Urinary bladder (tissue), 4 donors: ENCODE data around the gene AGR3. TPM values are rescaled to one million over a fixed set of nuclear protein-coding genes. Genes with fewer than 3 reads are reported as not detected.

Experiments
- DNase-seq: peaks from one replicate; pipeline ENCODE4 v3.0.0-alpha.2; 2015; ENCODE audit errors: extremely low spot score
- H3K27ac ChIP-seq: one replicate; pipeline ENCODE4 v1.5.1; 2013; ENCODE audit warnings: low read depth, mild to moderate bottlenecking, moderate library complexity
- H3K36me3 ChIP-seq: one replicate; pipeline ENCODE4 v1.6.1; 2013; ENCODE audit warnings: mild to moderate bottlenecking, moderate library complexity; ENCODE audit not compliant: insufficient read depth
- H3K4me1 ChIP-seq: one replicate; pipeline ENCODE4 v1.6.1; 2013; ENCODE audit warnings: mild to moderate bottlenecking, moderate library complexity; ENCODE audit not compliant: insufficient read depth
- H3K4me3 ChIP-seq: one replicate; pipeline ENCODE4 v1.5.1; 2013; ENCODE audit warnings: low read depth, low read length
- WGBS: extraction: QIAGEN DNeasy Blood & Tissue Kit; methylation state at CpG from one replicate; pipeline ENCODE4 v1.1.7; 2013; 5-methylcytosine and 5-hydroxymethylcytosine counted together
- polyA plus RNA-seq: library from polyadenylated mRNA; stranded (reverse); fragments of 200-250 nt; gene quantifications from one replicate; pipeline ENCODE4 v1.2.3, GENCODE V29; 2013
- total RNA-seq: library from RNA; depleted of rRNA; stranded (reverse); fragments of >200 nt; gene quantifications from one replicate; pipeline ENCODE4 v1.2.3, GENCODE V29; 2014
- donor health status: healthy with polysubstance abuse.
- donor health status: healthy.

The AGR3 gene
- total and polyA plus RNA-seq, 2 donors, result 6.8 to 16.8 TPM

- H3K27ac ChIP-seq, result no peak overlapping the region
- 94% methylated on average over 4 of the region's 4 CpGs for WGBS
- H3K4me1 ChIP-seq, result no peaks in the 10 kb centered on the region
These were observed 33.0 kb upstream of the AGR3 start for GRCh38 chr7:16914771-16915170.

GRCh38 chr7:16913643-16914042 is 31.9 kb upstream of the AGR3 start:
- Histone ChIP-seq H3K27ac (no peak overlapping the region), H3K36me3 (no peaks in the 10 kb centered on the region), H3K4me3 (no peak overlapping the region), H3K4me1 (no peaks in the 10 kb centered on the region)
- 91% methylated on average over 5 of the region's 5 CpGs for WGBS
- DNase-seq, result no peak

More at GRCh38 chr7:16914771-16915170, 33.0 kb upstream of the AGR3 start:
- no peaks in the 10 kb centered on the region for H3K36me3 ChIP-seq
- no peak overlapping the region for H3K4me3 ChIP-seq
- DNase-seq, result no peak

- Histone ChIP-seq H3K27ac (no peak overlapping the region), H3K36me3 (no peaks in the 10 kb centered on the region), H3K4me3 (no peak overlapping the region), H3K4me1 (no peaks in the 10 kb centered on the region)
- over 99% methylated on average over 4 of the region's 4 CpGs for WGBS
- no peak for DNase-seq
These were observed 30.8 kb upstream of the AGR3 start for GRCh38 chr7:16912540-16912939.

GRCh38 chr7:16908561-16908960 is 26.8 kb upstream of the AGR3 start:
- 92% methylated on average over 3 of the region's 3 CpGs for WGBS
- Histone ChIP-seq H3K27ac (no peak overlapping the region), H3K36me3 (no peaks in the 10 kb centered on the region), H3K4me3 (no peak overlapping the region), H3K4me1 (no peaks in the 10 kb centered on the region)
- DNase-seq, result no peak

GRCh38 chr7:16905300-16906044 is 23.7 kb upstream of the AGR3 start:
- no peaks in the 10 kb centered on the region for H3K36me3 ChIP-seq
- WGBS, result 54% methylated on average over 5 of the region's 5 CpGs
- DNase-seq, result no peak

GRCh38 chr7:16904076-16904475 is 22.3 kb upstream of the AGR3 start:
- Histone ChIP-seq H3K27ac (no peak overlapping the region), H3K4me1 (no peaks in the 10 kb centered on the region), H3K36me3 (no peaks in the 10 kb centered on the region), H3K4me3 (no peak overlapping the region)
- WGBS, result 79% methylated on average over 2 of the region's 2 CpGs
- DNase-seq, result no peak

More at GRCh38 chr7:16905300-16906044, 23.7 kb upstream of the AGR3 start:
- Histone ChIP-seq H3K4me1 (no peaks in the 10 kb centered on the region), H3K4me3 (no peak overlapping the region), H3K27ac (no peak overlapping the region)

GRCh38 chr7:16900209-16900768 is 18.5 kb upstream of the AGR3 start:
- H3K4me1 ChIP-seq, result no peaks in the 10 kb centered on the region
- H3K27ac ChIP-seq, result no peak overlapping the region
- WGBS, result 93% methylated on average over 4 of the region's 4 CpGs
- DNase-seq, result no peak
- no peak overlapping the region for H3K4me3 ChIP-seq
- H3K36me3 ChIP-seq, result no peaks in the 10 kb centered on the region

GRCh38 chr7:16891874-16892643 is 10.3 kb upstream of the AGR3 start:
- DNase-seq, result no peak
- 94% methylated on average over 1 of the region's 1 CpG for WGBS
- no peaks in the 10 kb centered on the region for H3K4me1 ChIP-seq
- H3K4me3 ChIP-seq, result no peak overlapping the region
- H3K27ac ChIP-seq, result peak overlapping the region; percentile 10
- no peaks in the 10 kb centered on the region for H3K36me3 ChIP-seq

- peak; percentile 53 for DNase-seq
- peak overlapping the region; percentile 10 for H3K27ac ChIP-seq
- no peak overlapping the region for H3K4me3 ChIP-seq
- H3K4me1 ChIP-seq, result no peaks in the 10 kb centered on the region
- 15% methylated on average over 2 of the region's 2 CpGs for WGBS
- no peaks in the 10 kb centered on the region for H3K36me3 ChIP-seq
These were observed 9.6 kb upstream of the AGR3 start for GRCh38 chr7:16891338-16891737.

GRCh38 chr7:16889851-16890415 is 8.2 kb upstream of the AGR3 start:
- no peak overlapping the region for H3K27ac ChIP-seq
- DNase-seq, result no peak
- no peaks in the 10 kb centered on the region for H3K36me3 ChIP-seq
- no peak overlapping the region for H3K4me3 ChIP-seq
- no peaks in the 10 kb centered on the region for H3K4me1 ChIP-seq
- WGBS, result 76% methylated on average over 1 of the region's 1 CpG

- H3K4me1 ChIP-seq, result no peaks in the 10 kb centered on the region
- WGBS, result 85% methylated on average over 5 of the region's 5 CpGs
- no peak overlapping the region for H3K27ac ChIP-seq
- no peak for DNase-seq
- no peak overlapping the region for H3K4me3 ChIP-seq
- no peaks in the 10 kb centered on the region for H3K36me3 ChIP-seq
These were observed 7.5 kb upstream of the AGR3 start for GRCh38 chr7:16889305-16889704.

- WGBS, result 42% methylated on average over 2 of the region's 2 CpGs
- no peak overlapping the region for H3K4me3 ChIP-seq
These were observed 2.1 kb upstream of the AGR3 start for GRCh38 chr7:16883918-16884317.

GRCh38 chr7:16880554-16880953 is 1.2 kb downstream of the AGR3 start:
- peaks cover 3% of the 10 kb centered on the region for H3K4me1 ChIP-seq
- no peak overlapping the region for H3K27ac ChIP-seq

More at GRCh38 chr7:16883918-16884317, 2.1 kb upstream of the AGR3 start:
- peaks cover 3% of the 10 kb centered on the region for H3K4me1 ChIP-seq
- no peak overlapping the region for H3K27ac ChIP-seq
- no peak for DNase-seq
- H3K36me3 ChIP-seq, result no peaks in the 10 kb centered on the region

More at GRCh38 chr7:16880554-16880953, 1.2 kb downstream of the AGR3 start:
- DNase-seq, result no peak
- Histone ChIP-seq H3K4me3 (no peak overlapping the region), H3K36me3 (no peaks in the 10 kb centered on the region)
- 29% methylated on average over 1 of the region's 1 CpG for WGBS
